ENCODE measurements around the gene TAC3.
"Not testable (repeated sequence)": the region's sequence is repeated elsewhere in the genome, so short reads cannot be mapped to it uniquely, and the experiment has no call there.

TAC3 gene

DNA sequence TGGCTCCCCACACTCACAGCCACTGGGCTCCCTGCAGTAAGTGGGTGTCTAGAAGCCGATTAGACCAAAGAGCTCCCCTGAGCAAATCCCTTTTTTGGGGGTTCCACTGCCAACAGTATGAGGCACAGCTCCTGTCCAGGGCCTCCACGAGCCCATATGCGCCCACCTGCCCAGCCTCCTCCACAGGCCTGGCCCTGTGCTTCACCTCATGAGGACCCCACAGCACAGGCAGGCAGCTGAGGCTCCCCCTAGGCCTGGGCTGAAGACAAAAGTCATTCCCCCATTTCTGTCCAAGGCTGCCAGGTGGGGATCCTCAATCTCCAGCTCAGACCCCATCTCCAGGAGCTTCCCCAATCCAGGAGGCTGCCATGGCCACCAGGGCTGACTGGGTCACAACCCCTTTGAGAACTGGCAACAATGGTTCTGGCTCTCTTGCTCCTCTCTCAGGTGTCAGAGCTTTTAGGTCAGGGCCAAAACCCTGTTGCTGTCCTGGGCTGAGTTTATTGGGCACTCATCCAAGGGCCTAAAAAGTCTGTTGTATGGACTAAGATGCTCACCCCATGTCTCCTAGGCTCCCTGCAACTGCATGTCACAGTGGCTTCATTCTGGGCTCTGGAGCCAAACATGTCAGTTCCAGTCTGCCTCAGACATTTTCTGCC, 33.6 kb downstream of the TAC3 start:
- not testable (repeated sequence) for DNase-seq (ENCODE audit: low read depth)

DNA sequence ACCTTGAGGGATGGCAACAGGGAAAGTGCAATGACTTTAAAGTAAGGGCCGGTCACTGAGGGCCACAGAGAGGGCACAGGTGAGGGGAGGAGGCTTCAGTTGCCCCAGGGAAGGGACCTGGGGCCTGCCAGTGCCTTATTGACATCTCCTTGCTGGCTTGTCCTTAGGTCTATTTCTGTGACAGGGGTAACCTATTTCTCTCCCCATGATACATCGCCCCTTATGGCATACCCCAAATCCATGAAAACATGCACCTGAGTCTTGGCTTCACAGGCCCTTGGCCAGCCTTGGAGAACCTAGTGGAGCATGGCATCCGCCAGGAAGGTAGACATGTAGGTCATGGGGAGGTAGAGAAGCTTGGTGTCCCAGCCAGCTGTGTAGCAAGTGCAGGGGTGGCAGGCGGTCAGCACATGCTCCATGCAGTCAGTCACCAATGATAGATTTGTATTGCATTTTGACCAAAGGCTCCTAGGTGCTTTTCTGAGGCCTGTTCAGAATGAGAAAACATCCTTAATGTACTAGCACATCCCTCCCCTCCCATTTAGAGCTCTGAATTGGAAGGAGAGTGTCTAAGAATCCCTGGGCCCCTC, 35.3 kb downstream of the TAC3 start:
- no peak for DNase-seq (ENCODE audit: low read depth)

- DNase-seq (ENCODE audit: low read depth) = no peak
These were observed 36.1 kb downstream of the TAC3 start for GRCh38 chr12:56980268-56980667.

DNA sequence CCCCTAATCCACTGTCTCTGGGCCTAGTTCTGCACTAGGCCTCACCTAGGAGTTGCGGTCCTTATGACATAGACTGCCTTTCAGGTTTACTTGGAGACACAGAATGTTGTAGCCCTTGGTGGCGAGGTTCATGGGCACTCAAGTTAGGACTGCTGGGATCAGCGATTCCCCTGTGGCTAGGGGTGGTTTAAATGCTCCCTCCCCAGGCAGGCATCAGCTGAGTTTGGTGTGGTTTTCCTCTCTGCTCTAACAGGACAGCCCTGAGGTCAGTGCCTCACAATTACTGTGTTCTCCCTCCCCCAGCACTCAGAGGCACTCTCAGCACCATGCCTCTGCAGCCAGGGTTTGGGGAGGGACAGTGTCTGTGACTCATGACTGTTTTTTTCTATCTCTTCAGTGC, 36.7 kb downstream of the TAC3 start:
- no peak for DNase-seq (ENCODE audit: low read depth)

DNA sequence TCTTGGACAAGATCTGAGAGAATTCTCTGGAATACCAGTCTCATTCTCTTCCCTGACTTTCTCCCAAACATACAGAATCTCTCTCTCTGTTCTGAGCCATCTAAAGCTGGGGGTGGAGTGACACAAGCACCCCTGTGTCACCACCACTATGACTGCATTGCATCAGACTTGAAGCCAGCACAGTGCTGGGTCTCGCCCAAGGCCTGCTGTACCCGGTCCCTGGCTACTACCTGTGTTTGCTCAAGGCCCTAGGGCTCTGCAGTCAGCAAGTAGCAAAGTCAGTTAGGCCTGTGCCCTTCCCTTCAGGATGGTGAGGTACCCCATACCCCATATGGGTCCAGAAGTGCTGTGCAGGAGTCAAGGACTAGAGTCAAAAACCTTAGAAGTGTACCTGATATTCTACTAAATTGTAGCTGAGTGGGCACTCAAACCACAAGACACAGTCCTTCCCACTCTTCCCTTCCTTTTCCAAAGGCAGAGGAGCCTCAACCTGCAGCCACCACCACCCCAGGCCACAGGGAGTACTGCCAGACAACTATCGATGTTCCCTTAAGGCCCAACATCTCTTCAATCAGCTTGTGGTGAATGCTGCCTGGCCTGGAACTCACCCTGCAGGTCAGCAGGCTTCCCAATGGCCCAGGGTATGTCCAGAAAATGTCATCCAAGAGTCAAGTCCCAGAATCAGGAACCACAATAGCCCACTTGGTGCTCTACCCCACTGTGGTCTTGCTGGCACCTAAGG, 37.8 kb downstream of the TAC3 start:
- DNase-seq (ENCODE audit: low read depth) = no peak

- DNase-seq (ENCODE audit: low read depth) = not testable (repeated sequence)
These were observed 39.0 kb downstream of the TAC3 start for GRCh38 chr12:56977361-56977760.

DNA sequence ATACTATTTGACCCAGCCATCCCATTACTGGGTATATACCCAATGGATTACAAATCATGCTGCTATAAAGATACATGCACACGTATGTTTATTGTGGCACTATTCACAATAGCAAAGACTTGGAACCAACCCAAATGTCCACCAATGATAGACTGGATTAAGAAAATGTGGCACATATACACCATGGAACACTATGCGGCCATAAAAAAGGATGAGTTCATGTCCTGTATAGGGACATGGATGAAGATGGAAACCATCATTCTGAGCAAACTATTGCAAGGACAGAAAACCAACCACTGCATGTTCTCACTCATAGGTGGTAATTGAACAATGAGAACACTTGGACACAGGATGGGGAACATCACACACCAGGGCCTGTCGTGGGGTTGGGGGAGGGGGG, 42.1 kb downstream of the TAC3 start:
- DNase-seq (ENCODE audit: low read depth) = not testable (repeated sequence)

DNA sequence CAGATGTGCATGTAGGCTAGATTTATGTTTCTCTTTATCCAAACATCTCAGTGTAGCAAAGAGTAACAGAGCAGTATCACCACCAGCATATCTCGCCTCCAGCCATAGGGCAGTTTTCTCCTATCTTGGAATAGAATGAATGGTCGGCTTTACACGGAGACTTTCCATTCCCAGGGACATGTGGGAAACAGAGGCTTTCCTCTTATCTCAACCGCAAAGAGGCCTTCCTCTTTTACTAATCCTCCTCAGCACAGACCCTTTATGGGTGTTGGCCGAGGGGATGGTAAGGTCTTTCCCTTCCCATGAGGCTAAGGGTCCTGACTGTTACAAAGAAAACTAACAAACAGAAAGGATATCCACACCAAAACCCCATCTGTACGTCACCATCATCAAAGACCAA, 47.4 kb downstream of the TAC3 start:
- not testable (repeated sequence) for DNase-seq (ENCODE audit: low read depth)

DNA sequence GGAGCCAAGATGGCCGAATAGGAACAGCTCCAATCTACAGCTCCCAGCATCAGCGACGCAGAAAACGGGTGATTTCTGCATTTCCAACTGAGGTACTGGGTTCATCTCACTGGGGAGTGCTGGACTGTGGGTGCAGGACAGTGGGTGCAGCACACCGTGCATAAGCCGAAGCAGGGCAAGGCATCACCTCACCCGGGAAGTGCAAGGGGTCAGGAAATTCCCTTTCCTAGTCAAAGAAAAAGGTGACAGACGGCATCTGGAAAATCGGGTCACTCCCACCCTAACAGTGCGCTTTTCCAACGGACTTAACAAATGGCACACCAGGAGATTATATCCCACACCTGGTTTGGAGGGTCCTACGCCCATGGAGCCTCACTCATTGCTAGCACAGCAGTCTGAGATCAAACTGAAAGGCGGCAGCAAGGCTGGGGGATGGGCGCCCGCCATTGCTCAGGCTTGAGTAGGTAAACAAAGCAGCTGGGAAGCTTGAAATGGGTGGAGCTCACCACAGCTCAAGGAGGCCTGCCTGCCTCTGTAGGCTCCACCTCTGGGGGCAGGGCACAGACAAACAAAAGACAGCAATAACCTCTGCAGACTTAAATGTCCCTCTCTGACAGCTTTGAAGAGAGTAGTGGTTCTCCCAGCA, 50.2 kb downstream of the TAC3 start:
- not testable (repeated sequence) for DNase-seq (ENCODE audit: low read depth)

- not testable (repeated sequence) for DNase-seq (ENCODE audit: low read depth)
These were observed 51.2 kb downstream of the TAC3 start for GRCh38 chr12:56965124-56965523.

DNA sequence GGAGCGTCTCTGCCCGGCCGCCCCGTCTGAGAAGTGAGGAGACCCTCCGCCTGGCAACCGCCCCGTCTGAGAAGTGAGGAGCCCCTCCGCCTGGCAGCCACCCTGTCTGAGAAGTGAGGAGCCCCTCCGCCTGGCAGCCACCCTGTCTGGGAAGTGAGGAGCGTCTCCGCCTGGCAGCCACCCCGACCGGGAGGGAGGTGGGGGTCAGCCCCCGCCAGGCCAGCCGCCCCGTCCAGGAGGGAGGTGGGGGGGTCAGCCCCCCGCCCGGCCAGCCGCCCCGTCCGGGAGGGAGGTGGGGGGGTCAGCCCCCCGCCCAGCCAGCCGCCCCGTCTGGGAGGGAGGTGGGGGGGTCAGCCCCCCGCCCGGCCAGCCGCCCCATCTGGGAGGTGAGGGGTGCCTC, 52.8 kb downstream of the TAC3 start:
- DNase-seq (ENCODE audit: low read depth) = not testable (repeated sequence)

DNA sequence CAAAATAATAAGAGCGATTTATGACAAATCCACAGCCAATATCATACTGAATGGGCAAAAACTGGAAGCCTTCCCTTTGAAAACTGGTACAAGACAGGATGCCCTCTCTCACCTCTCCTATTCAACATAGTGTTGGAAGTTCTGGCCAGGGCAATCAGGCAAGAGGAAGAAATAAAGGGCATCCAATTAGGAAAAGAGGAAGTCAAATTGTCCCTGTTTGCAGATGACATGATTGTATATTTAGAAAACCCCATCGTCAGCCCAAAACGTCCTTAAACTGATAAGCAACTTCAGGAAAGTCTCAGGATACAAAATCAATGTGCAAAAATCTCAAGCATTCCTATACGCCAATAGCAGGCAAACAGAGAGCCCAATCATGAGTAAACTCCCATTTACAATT, 54.1 kb downstream of the TAC3 start:
- not testable (repeated sequence) for DNase-seq (ENCODE audit: low read depth)
